HepG2 (cell line): Measurements from ENCODE around the gene DCAF7. TPM values are rescaled to one million over a fixed set of nuclear protein-coding genes. Genes with fewer than 3 reads are reported as not detected.

ENCODE experiments used
- ATAC-seq: fragments of 200-7000 bp; cut with Tn5 transposase; 3 replicates; pipeline ENCODE4 v1.9.1; 2020; ENCODE audit warnings: mild to moderate bottlenecking, moderate library complexity
- BruUV-seq: library from RNA; stranded (reverse); fragments of 400-500 nt; replicated peaks from 2 replicates; lab custom pipeline; 2021; lab: Mats Ljungman, UMichigan
- CTCF ChIA-PET: fragments of 300-600 bp; formaldehyde crosslinking; extraction: SDS; loops from one replicate; lab custom pipeline; 2021; ENCODE audit warnings: low total read pairs, inconsistent platforms, low intra/inter-chr PET ratio; lab: Yijun Ruan, JAX
- POLR2A ChIA-PET: fragments of 350-600 bp; sonication (Branson Sonifier 250); formaldehyde crosslinking; loops from one replicate; lab custom pipeline; 2020; ENCODE audit warnings: antibody characterized with exemption, inconsistent platforms; lab: Yijun Ruan, JAX
- DNase-seq: peaks from one replicate; pipeline ENCODE4 v3.0.0-alpha.2; 2015; ENCODE audit warnings: low spot score
- FAIRE-seq: peaks from 3 replicates; lab custom pipeline; 2011; peaks lifted over from hg19 to GRCh38; lab: Jason Lieb, UNC
- H2AFZ ChIP-seq: one replicate; pipeline ENCODE4 v1.6.1; 2011; ENCODE audit warnings: low read length, inconsistent platforms
- H3K27ac ChIP-seq: fragments of 300-600 bp; 3 replicates; pipeline ENCODE4 v1.8.0; 2011; ENCODE audit warnings: mixed run types, mild to moderate bottlenecking, mixed read lengths, low read length, inconsistent platforms; ENCODE audit not compliant: insufficient read depth; ENCODE audit errors: extremely low read length
- H3K27me3 ChIP-seq, 2 experiments: fragments of 200-600 bp in 1 of 2; 2 replicates in 1 of 2; 3 replicates in 1 of 2; pipeline versions ENCODE4 v1.6.0 to v1.8.0; 2011; ENCODE audit warnings: low read length in 2 of 2, mild to moderate bottlenecking in 2 of 2, moderate library complexity in 2 of 2, inconsistent platforms in 1 of 2; ENCODE audit not compliant: insufficient read depth in 2 of 2, control insufficient read depth in 1 of 2
- H3K36me3 ChIP-seq, 2 experiments: fragments of 200-600 bp in 1 of 2; replicated peaks in 1 of 2; 2 replicates in 1 of 2; 3 replicates in 1 of 2; pipeline versions ENCODE4 v1.5.1 to v1.8.0; 2011; ENCODE audit warnings: low read length in 2 of 2, inconsistent platforms in 1 of 2; ENCODE audit not compliant: insufficient read depth in 2 of 2, control insufficient read depth in 1 of 2
- H3K4me1 ChIP-seq: 2 replicates; pipeline ENCODE4 v1.5.1; 2012; ENCODE audit warnings: low read length, inconsistent platforms; ENCODE audit not compliant: insufficient read depth
- H3K4me2 ChIP-seq: 2 replicates; pipeline ENCODE4 v1.6.0; 2011; ENCODE audit warnings: low read depth, low read length, inconsistent platforms
- H3K4me3 ChIP-seq, 3 experiments: fragments of 200-600 bp in 1 of 3; sonication (generic), shearing (Covaris generic) in 1 of 3; replicated peaks in 1 of 3; 2 replicates each; pipeline ENCODE4 v1.5.1; 2011 to 2016; ENCODE audit warnings: low read length in 3 of 3, inconsistent platforms in 2 of 3, low read depth in 2 of 3, mild to moderate bottlenecking in 2 of 3, control low read depth in 1 of 3, mixed read lengths in 1 of 3; ENCODE audit not compliant: insufficient read depth in 1 of 3
- H3K79me2 ChIP-seq: one replicate; pipeline ENCODE4 v1.6.1; 2011; ENCODE audit warnings: low read length, inconsistent platforms; ENCODE audit not compliant: insufficient read depth
- H3K9ac ChIP-seq: 2 replicates; pipeline ENCODE4 v1.6.0; 2011; ENCODE audit warnings: mild to moderate bottlenecking, low read depth, low read length, inconsistent platforms; ENCODE audit not compliant: insufficient read depth
- H3K9me3 ChIP-seq: 2 replicates; pipeline ENCODE4 v1.5.1; 2012; ENCODE audit warnings: mild to moderate bottlenecking, low read length
- H4K20me1 ChIP-seq: 2 replicates; pipeline ENCODE4 v1.6.0; 2011; ENCODE audit warnings: inconsistent platforms, mild to moderate bottlenecking, low read length, moderate library complexity; ENCODE audit not compliant: insufficient read depth
- KDM1A ChIP-seq: IDR thresholded peaks from 2 replicates; pipeline ENCODE4 v1.6.1; 2016; ENCODE audit warnings: missing compliant biosample characterization
- MED13 ChIP-seq: sonication (generic); formaldehyde crosslinking; IDR thresholded peaks from 2 replicates; pipeline ENCODE4 v1.5.0; 2020; ENCODE audit warnings: missing genetic modification reagents
- MIER2 ChIP-seq: IDR thresholded peaks from 2 replicates; pipeline ENCODE4 v1.6.1; 2016; ENCODE audit warnings: missing biosample characterization, missing genetic modification reagents
- NCOA5 ChIP-seq: sonication (generic); formaldehyde crosslinking; IDR thresholded peaks from 2 replicates; pipeline ENCODE4 v1.4.0; 2020; ENCODE audit warnings: missing genetic modification reagents
- POLR2A ChIP-seq, 2 experiments: IDR thresholded peaks; 2 replicates each; pipeline ENCODE4 v1.6.1; 2011; ENCODE audit warnings: low read depth in 2 of 2, low read length in 2 of 2, mild to moderate bottlenecking in 1 of 2, moderate library complexity in 1 of 2; ENCODE audit not compliant: insufficient read depth in 1 of 2
- SAP130 ChIP-seq: IDR thresholded peaks from 2 replicates; pipeline ENCODE4 v1.6.1; 2016; ENCODE audit warnings: low read depth
- SMAD3 ChIP-seq: sonication (generic); formaldehyde crosslinking; IDR thresholded peaks from 2 replicates; pipeline ENCODE4 v1.4.0; 2020; ENCODE audit warnings: missing genetic modification reagents
- TAF1 ChIP-seq: sonication (generic); formaldehyde crosslinking; IDR thresholded peaks from 2 replicates; pipeline ENCODE4 v1.4.0; 2020; ENCODE audit warnings: missing genetic modification reagents
- ZFP36L2 ChIP-seq: sonication (generic); formaldehyde crosslinking; IDR thresholded peaks from 2 replicates; pipeline ENCODE4 v1.4.0; 2020; ENCODE audit warnings: missing genetic modification reagents
- WGBS: methylation state at CpG from one replicate; pipeline ENCODE4 v1.1.6; 2017; ENCODE audit warnings: low lambda C conversion rate; 5-methylcytosine and 5-hydroxymethylcytosine counted together
- in situ Hi-C: cut with HindIII; loops from 2 replicates; pipeline ENCODE4 v1.10.0; 2017; ENCODE audit warnings: low pct_unique_long_range_greater_than_20kb; ENCODE audit not compliant: extremely low pct_ligation_motif_present
- intact Hi-C: fragments of 100-400 bp; cut with micrococcal nuclease; formaldehyde crosslinking; loops from one replicate; pipeline ENCODE4 v1.10.0; 2022; ENCODE audit not compliant: unreplicated experiment
- polyA plus RNA-seq, 8 experiments: library from polyadenylated mRNA; depleted of rRNA in 3 of 8; stranded (reverse) in 7 of 8; unstranded in 1 of 8; fragments of >200 nt; fragmentation: Illumina TruSeq in 4 of 8; extraction: Trizol in 4 of 8; gene quantifications; 2 replicates each; pipeline versions ENCODE4 v1.2.1 to v1.2.3, GENCODE V29; 2011 to 2016; ENCODE audit warnings: low read depth in 4 of 8, missing spikeins in 1 of 8, mixed read lengths in 1 of 8; ENCODE audit not compliant: insufficient read depth in 1 of 8
- total RNA-seq, 5 experiments: library from RNA; depleted of rRNA; stranded (reverse); fragments of >200 nt; fragmentation: Illumina TruSeq; extraction: Trizol; gene quantifications; 2 replicates each; pipeline ENCODE4 v1.2.3, GENCODE V29; 2016; ENCODE audit warnings: low read depth in 1 of 5
- TF ChIP-seq, protein P1 (sequence below): sonication (generic); formaldehyde crosslinking; IDR thresholded peaks from 2 replicates; pipeline ENCODE4 v1.4.0; 2020; ENCODE audit warnings: missing genetic modification reagents, borderline replicate concordance
- TF ChIP-seq, protein P2 (sequence below): sonication (generic); formaldehyde crosslinking; conservative IDR thresholded peaks from 2 replicates; pipeline ENCODE4 v1.8.0; 2022; ENCODE audit warnings: mild to moderate bottlenecking, moderate library complexity, missing genetic modification reagents
- TF ChIP-seq, protein P3 (sequence below): sonication (generic); formaldehyde crosslinking; IDR thresholded peaks from 2 replicates; pipeline ENCODE4 v1.4.0; 2020; ENCODE audit warnings: low read depth, mild to moderate bottlenecking, missing genetic modification reagents
- TF ChIP-seq, protein P4 (sequence below): sonication (generic); formaldehyde crosslinking; IDR thresholded peaks from 2 replicates; pipeline ENCODE4 v1.4.0; 2020; ENCODE audit warnings: missing genetic modification reagents; ENCODE audit errors: not compliant biosample characterization

DCAF7 gene
- total and polyA plus RNA-seq, 2 of the 13 experiments (the other 11 are each of a cell fraction or from before 2014, with no cell fraction given), result 55.2 to 73.4 TPM

DNA sequence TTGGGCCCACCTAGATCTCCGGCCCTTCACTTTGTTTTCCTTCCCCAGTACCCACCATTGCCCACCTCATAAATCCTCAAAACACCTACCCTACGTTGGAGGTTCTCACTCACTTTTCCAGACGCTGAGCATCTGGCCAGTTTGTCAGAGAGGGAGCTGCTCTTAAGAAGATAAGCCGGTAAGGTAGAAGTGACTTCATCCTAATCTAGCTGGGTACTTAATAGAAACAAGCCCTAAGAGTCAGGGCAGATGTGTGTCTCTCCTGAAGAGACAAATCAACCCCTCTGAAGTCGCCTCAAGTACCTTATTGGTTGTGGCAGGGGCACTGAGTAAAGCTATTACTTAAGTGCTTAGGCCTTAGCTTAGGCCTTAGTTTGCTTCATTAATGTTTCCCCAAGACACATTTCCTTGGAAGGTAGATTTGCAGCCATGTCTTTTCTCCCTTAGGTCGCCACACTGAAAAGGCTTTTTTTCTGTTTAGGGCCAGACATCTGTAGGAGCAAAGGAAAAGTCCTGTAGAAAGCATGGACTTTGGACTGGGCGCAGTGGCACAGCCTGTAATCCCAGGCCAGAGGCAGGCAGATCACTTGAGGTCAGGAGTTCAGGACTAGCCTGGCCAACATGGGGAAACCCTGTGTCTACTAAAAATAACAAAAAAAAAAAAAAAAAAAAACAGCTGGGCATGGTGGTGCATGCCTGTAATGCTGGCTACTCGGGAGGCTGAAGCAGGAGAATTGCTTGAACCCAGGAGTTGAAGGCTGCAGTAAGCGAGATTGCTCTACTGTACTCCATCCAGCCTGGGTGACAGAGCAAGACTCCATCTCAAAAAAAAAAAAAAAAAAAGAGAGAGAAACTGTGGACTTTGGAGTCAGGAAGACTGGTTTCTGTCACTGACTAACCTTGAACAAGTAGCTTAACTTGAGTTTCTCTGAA, 51.4 kb downstream of the DCAF7 start (continued):
- TF ChIP-seq, protein P1, sequence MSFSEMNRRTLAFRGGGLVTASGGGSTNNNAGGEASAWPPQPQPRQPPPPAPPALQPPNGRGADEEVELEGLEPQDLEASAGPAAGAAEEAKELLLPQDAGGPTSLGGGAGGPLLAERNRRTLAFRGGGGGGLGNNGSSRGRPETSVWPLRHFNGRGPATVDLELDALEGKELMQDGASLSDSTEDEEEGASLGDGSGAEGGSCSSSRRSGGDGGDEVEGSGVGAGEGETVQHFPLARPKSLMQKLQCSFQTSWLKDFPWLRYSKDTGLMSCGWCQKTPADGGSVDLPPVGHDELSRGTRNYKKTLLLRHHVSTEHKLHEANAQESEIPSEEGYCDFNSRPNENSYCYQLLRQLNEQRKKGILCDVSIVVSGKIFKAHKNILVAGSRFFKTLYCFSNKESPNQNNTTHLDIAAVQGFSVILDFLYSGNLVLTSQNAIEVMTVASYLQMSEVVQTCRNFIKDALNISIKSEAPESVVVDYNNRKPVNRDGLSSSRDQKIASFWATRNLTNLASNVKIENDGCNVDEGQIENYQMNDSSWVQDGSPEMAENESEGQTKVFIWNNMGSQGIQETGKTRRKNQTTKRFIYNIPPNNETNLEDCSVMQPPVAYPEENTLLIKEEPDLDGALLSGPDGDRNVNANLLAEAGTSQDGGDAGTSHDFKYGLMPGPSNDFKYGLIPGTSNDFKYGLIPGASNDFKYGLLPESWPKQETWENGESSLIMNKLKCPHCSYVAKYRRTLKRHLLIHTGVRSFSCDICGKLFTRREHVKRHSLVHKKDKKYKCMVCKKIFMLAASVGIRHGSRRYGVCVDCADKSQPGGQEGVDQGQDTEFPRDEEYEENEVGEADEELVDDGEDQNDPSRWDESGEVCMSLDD, result no peak

- no peak for ATAC-seq
- CTCF ChIA-PET, result no interaction called here
- Histone ChIP-seq H3K4me2 (no peak overlapping the region), H3K9me3 (no peaks in the 10 kb centered on the region), H3K36me3 (peaks cover 23 to 36% of the 10 kb centered on the region in 2 experiments), H3K9ac (no peak overlapping the region), H4K20me1 (no peaks in the 10 kb centered on the region), H3K27me3 (no peaks in the 10 kb centered on the region), H3K79me2 (no peaks in the 10 kb centered on the region), H3K27ac (no peak overlapping the region), H2AFZ (no peak overlapping the region), H3K4me1 (no peaks in the 10 kb centered on the region), H3K4me3 (no peak overlapping the region)
- no peak for DNase-seq
- BruUV-seq, result TSS peak; percentile 7
- intact Hi-C loops (loop anchor here (5.0 kb wide), 1 partner anchor 33 kb away; no protein-coding TSS in a partner anchor), in situ Hi-C loops (loop anchor here (5.0 kb wide), 1 partner anchor 188 kb away; no protein-coding TSS in a partner anchor)
- FAIRE-seq, result no peak
- POLR2A ChIA-PET, result interaction anchor here (1.1 to 4.6 kb wide), 2 partner anchors 12 to 184 kb away, joined by 3 to 19 read pairs; partner anchors contain the start of gene MAP3K3
- 95% methylated on average over 6 of the region's 6 CpGs for whole genome bisulfite sequencing
- TF ChIP-seq, protein P2, sequence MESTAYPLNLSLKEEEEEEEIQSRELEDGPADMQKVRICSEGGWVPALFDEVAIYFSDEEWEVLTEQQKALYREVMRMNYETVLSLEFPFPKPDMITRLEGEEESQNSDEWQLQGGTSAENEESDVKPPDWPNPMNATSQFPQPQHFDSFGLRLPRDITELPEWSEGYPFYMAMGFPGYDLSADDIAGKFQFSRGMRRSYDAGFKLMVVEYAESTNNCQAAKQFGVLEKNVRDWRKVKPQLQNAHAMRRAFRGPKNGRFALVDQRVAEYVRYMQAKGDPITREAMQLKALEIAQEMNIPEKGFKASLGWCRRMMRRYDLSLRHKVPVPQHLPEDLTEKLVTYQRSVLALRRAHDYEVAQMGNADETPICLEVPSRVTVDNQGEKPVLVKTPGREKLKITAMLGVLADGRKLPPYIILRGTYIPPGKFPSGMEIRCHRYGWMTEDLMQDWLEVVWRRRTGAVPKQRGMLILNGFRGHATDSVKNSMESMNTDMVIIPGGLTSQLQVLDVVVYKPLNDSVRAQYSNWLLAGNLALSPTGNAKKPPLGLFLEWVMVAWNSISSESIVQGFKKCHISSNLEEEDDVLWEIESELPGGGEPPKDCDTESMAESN (CRISPR knock-in tag), result no peak
- TF ChIP-seq POLR2A (IDR thresholded peaks at IDR 0.05; ENCODE audit: insufficient read depth in 1 of 2, low read depth in 2 of 2, low read length in 2 of 2) (no peak), TAF1 (CRISPR knock-in tag) (no peak), SMAD3 (CRISPR knock-in tag) (no peak), MED13 (CRISPR knock-in tag) (no peak), KDM1A (CRISPR knock-in tag) (no peak), MIER2 (CRISPR knock-in tag) (no peak), ZFP36L2 (CRISPR knock-in tag) (no peak), NCOA5 (no peak), SAP130 (CRISPR knock-in tag) (no peak)
- TF ChIP-seq, protein P3, sequence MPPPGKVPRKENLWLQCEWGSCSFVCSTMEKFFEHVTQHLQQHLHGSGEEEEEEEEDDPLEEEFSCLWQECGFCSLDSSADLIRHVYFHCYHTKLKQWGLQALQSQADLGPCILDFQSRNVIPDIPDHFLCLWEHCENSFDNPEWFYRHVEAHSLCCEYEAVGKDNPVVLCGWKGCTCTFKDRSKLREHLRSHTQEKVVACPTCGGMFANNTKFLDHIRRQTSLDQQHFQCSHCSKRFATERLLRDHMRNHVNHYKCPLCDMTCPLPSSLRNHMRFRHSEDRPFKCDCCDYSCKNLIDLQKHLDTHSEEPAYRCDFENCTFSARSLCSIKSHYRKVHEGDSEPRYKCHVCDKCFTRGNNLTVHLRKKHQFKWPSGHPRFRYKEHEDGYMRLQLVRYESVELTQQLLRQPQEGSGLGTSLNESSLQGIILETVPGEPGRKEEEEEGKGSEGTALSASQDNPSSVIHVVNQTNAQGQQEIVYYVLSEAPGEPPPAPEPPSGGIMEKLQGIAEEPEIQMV (CRISPR knock-in tag), result no peak
- TF ChIP-seq, protein P4, sequence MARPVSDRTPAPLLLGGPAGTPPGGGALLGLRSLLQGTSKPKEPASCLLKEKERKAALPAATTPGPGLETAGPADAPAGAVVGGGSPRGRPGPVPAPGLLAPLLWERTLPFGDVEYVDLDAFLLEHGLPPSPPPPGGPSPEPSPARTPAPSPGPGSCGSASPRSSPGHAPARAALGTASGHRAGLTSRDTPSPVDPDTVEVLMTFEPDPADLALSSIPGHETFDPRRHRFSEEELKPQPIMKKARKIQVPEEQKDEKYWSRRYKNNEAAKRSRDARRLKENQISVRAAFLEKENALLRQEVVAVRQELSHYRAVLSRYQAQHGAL (CRISPR knock-in tag), result no peak
Measured at GRCh38 chr17:63609816-63610573, 59.7 kb downstream of the DCAF7 start.
